ENCODE measurements around the gene CDC42BPA.
"Not testable (repeated sequence)": the region's sequence is repeated elsewhere in the genome, so short reads cannot be mapped to it uniquely, and the experiment has no call there.

CDC42BPA gene

GRCh38 chr1:227192163-227192562 is 126.1 kb downstream of the CDC42BPA start:
- DNase-seq (ENCODE audit: low read depth) = peak; percentile 94

- DNase-seq (ENCODE audit: low read depth) = no peak
These were observed 126.7 kb downstream of the CDC42BPA start for GRCh38 chr1:227191607-227192006.

GRCh38 chr1:227190321-227190720 is 128.0 kb downstream of the CDC42BPA start:
- DNase-seq (ENCODE audit: low read depth) = no peak

- DNase-seq (ENCODE audit: low read depth) = no peak
These were observed 133.0 kb downstream of the CDC42BPA start for GRCh38 chr1:227185291-227185690.

GRCh38 chr1:227182012-227182411 is 136.3 kb downstream of the CDC42BPA start:
- no peak for DNase-seq (ENCODE audit: low read depth)

GRCh38 chr1:227175611-227176010 is 142.7 kb downstream of the CDC42BPA start:
- DNase-seq (ENCODE audit: low read depth) = no peak

- DNase-seq (ENCODE audit: low read depth) = peak; percentile 3
These were observed 144.1 kb downstream of the CDC42BPA start for GRCh38 chr1:227174164-227174563.

GRCh38 chr1:227170361-227171166 is 147.7 kb downstream of the CDC42BPA start:
- peak; percentile 26 for DNase-seq (ENCODE audit: low read depth)

GRCh38 chr1:227169343-227169742 is 148.9 kb downstream of the CDC42BPA start:
- no peak for DNase-seq (ENCODE audit: low read depth)

- no peak for DNase-seq (ENCODE audit: low read depth)
These were observed 150.8 kb downstream of the CDC42BPA start for GRCh38 chr1:227167276-227168101.

GRCh38 chr1:227166559-227166958 is 151.7 kb downstream of the CDC42BPA start:
- no peak for DNase-seq (ENCODE audit: low read depth)

GRCh38 chr1:227161470-227161869 is 156.8 kb downstream of the CDC42BPA start:
- no peak for DNase-seq (ENCODE audit: low read depth)

- no peak for DNase-seq (ENCODE audit: low read depth)
These were observed 161.8 kb downstream of the CDC42BPA start for GRCh38 chr1:227156520-227156919.

GRCh38 chr1:227155688-227156087 is 162.6 kb downstream of the CDC42BPA start:
- DNase-seq (ENCODE audit: low read depth) = no peak

GRCh38 chr1:227155004-227155403 is 163.3 kb downstream of the CDC42BPA start:
- no peak for DNase-seq (ENCODE audit: low read depth)

- no peak for DNase-seq (ENCODE audit: low read depth)
These were observed 165.8 kb downstream of the CDC42BPA start for GRCh38 chr1:227152525-227152924.

- DNase-seq (ENCODE audit: low read depth) = no peak
These were observed 177.9 kb downstream of the CDC42BPA start for GRCh38 chr1:227140376-227140775.

GRCh38 chr1:227136210-227136820 is 182.0 kb downstream of the CDC42BPA start:
- DNase-seq (ENCODE audit: low read depth) = no peak

GRCh38 chr1:227134686-227135314 is 183.5 kb downstream of the CDC42BPA start:
- peak; percentile 22 for DNase-seq (ENCODE audit: low read depth)

GRCh38 chr1:227132695-227133094 is 185.6 kb downstream of the CDC42BPA start:
- DNase-seq (ENCODE audit: low read depth) = not testable (repeated sequence)

GRCh38 chr1:227131193-227131592 is 187.1 kb downstream of the CDC42BPA start:
- DNase-seq (ENCODE audit: low read depth) = peak; percentile 35

GRCh38 chr1:227127891-227128290 is 190.4 kb downstream of the CDC42BPA start:
- DNase-seq (ENCODE audit: low read depth) = no peak

Data from fibroblast of gingiva (primary cell).